B cell (primary cell): ENCODE data around the gene DAD1.

Source experiments
- EZH2 ChIP-seq: IDR thresholded peaks from 2 replicates; pipeline ENCODE4 v1.6.1; 2012; ENCODE audit warnings: borderline replicate concordance, low read depth, mild to moderate bottlenecking, moderate library complexity, low read length; ENCODE audit not compliant: insufficient read depth, poor library complexity, severe bottlenecking
- TF ChIP-seq, protein P1 (sequence below): fragments of 200-600 bp; IDR thresholded peaks from one replicate; pipeline ENCODE4 v1.8.0; 2022; ENCODE audit warnings: antibody characterized with exemption, mild to moderate bottlenecking

DNA sequence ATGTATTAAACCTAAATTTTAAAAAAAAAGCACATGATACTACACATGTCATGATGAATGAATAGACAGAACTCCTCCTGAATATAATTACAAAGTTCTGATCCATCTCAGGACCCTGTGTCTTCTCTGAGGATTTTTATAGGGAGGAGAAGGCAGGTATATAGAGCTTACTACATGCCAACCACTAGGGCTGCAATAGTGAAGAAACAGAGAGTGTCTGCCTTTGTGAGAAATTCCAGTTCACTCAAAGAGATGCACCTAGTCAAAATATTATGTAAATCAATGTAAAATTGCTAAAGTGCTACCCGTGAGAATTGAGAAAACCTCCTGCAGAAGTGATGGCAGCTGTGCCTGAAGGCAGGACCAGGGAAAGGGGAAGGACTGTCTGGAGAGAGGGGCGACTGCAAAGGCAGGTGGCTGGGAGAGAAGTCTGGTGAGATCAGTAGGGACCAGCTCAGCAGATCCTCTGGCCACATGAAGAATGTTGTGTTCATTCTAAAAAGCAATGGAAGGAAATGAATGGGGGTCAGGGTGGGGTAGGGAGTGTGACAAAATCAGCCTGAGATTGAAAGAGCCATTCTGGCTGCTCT is 24.2 kb upstream of the DAD1 start:
- TF ChIP-seq, protein P1, sequence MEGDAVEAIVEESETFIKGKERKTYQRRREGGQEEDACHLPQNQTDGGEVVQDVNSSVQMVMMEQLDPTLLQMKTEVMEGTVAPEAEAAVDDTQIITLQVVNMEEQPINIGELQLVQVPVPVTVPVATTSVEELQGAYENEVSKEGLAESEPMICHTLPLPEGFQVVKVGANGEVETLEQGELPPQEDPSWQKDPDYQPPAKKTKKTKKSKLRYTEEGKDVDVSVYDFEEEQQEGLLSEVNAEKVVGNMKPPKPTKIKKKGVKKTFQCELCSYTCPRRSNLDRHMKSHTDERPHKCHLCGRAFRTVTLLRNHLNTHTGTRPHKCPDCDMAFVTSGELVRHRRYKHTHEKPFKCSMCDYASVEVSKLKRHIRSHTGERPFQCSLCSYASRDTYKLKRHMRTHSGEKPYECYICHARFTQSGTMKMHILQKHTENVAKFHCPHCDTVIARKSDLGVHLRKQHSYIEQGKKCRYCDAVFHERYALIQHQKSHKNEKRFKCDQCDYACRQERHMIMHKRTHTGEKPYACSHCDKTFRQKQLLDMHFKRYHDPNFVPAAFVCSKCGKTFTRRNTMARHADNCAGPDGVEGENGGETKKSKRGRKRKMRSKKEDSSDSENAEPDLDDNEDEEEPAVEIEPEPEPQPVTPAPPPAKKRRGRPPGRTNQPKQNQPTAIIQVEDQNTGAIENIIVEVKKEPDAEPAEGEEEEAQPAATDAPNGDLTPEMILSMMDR, result no peak
- TF ChIP-seq EZH2, result no peak
